ENCODE measurements around the gene TTC38. TPM values are rescaled to one million over a fixed set of nuclear protein-coding genes. Genes with fewer than 3 reads are reported as not detected.

Gene TTC38
- total RNA-seq, 4 donors from 2014 or later, result 28.4 to 58.6 (median 32.3) TPM

DNA sequence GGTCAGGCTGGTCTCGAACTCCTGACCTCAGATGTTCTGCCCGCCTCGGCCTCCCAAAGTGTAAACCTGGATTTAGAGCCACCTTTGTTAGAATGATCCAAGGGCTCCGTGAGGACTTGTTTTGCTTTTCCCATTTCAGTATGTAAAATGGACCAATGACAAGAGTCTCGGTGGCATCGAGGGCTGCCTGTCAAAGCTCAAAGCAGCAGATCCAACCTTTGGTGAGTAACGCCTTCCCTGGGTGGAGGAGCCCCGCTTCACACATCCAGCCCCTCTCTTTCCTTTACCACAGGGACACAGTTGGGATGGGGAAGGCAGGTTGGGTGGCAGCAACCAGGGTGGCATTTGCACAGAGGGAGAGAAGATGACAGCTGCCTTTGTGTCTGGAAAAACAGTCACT, 4.4 kb downstream of the TTC38 start:
- Histone ChIP-seq H3K27ac (replicated peaks in 1 of 4) (no peak overlapping the region), H3K27me3 (no peaks in the 10 kb centered on the region), H3K4me3 (no peak overlapping the region), H3K36me3 (peaks cover 40 to 74% (median 56%) of the 10 kb centered on the region in 4 donors), H3K4me1 (peaks cover 17 to 27% (median 23%) of the 10 kb centered on the region in 4 donors), H3K9me3 (no peaks in the 10 kb centered on the region)
- no peak for DNase-seq (ENCODE audit: extremely low spot score)
- intact Hi-C loops (cut with DNase I), result no loop called here
- WGBS, result 97% methylated on average over 8 of the region's 8 CpGs
- TF ChIP-seq POLR2A (IDR thresholded peaks at IDR 0.05; ENCODE audit: low read depth) (no peak), POLR2AphosphoS5 (IDR thresholded peaks at IDR 0.05) (no peak), EP300 (IDR thresholded peaks at IDR 0.05) (no peak)
- TF ChIP-seq, protein P1, sequence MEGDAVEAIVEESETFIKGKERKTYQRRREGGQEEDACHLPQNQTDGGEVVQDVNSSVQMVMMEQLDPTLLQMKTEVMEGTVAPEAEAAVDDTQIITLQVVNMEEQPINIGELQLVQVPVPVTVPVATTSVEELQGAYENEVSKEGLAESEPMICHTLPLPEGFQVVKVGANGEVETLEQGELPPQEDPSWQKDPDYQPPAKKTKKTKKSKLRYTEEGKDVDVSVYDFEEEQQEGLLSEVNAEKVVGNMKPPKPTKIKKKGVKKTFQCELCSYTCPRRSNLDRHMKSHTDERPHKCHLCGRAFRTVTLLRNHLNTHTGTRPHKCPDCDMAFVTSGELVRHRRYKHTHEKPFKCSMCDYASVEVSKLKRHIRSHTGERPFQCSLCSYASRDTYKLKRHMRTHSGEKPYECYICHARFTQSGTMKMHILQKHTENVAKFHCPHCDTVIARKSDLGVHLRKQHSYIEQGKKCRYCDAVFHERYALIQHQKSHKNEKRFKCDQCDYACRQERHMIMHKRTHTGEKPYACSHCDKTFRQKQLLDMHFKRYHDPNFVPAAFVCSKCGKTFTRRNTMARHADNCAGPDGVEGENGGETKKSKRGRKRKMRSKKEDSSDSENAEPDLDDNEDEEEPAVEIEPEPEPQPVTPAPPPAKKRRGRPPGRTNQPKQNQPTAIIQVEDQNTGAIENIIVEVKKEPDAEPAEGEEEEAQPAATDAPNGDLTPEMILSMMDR (IDR thresholded peaks at IDR 0.05), result no peak

DNA sequence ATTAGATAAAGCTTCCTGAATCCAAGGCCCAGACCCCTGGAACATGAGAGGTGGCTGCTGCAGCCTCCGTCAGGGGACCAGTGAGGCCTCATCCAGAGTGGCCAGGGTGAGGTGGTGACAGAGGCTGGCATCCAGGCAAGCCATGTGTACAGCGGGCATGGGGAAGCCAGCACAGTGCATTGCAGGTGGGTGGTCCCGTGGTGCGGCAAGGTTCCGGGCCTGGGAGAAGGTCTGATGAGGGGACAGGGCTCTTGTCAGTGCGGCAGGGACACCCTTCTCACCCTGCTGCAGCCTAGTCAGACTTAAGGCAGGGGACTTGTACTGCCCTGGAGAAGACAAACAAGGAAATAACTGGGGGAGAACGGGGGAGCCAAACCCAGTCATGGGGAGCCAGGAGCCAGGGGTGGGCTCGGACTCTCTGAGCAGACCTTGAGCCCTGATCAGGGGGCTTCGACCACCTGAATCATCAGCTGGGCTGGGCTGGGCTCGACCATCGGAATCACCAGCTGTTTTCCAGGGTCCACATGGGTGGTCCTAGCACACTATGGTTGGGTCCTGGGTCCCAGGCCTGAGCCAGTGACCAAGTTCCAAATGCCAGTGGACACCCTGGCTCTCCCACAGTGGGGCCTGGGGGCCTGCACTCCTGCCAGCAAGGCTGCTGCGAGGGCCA, 5.1 kb downstream of the TTC38 start:
- Histone ChIP-seq H3K27me3 (no peaks in the 10 kb centered on the region), H3K4me1 (peaks cover 15 to 23% (median 20%) of the 10 kb centered on the region in 4 donors), H3K9me3 (no peaks in the 10 kb centered on the region), H3K4me3 (no peak overlapping the region), H3K36me3 (peaks cover 47 to 81% (median 63%) of the 10 kb centered on the region in 4 donors), H3K27ac (replicated peaks in 1 of 4) (no peak overlapping the region)
- intact Hi-C loops (cut with DNase I), result no loop called here
- no peak for TF ChIP-seq POLR2AphosphoS5 (IDR thresholded peaks at IDR 0.05)
- TF ChIP-seq EP300 (IDR thresholded peaks at IDR 0.05), result no peak
- TF ChIP-seq, protein P1 (IDR thresholded peaks at IDR 0.05), result no peak
- no peak for TF ChIP-seq POLR2A (IDR thresholded peaks at IDR 0.05; ENCODE audit: low read depth)
- DNase-seq (ENCODE audit: extremely low spot score), result no peak
- WGBS, result 94% methylated on average over 10 of the region's 12 CpGs

DNA sequence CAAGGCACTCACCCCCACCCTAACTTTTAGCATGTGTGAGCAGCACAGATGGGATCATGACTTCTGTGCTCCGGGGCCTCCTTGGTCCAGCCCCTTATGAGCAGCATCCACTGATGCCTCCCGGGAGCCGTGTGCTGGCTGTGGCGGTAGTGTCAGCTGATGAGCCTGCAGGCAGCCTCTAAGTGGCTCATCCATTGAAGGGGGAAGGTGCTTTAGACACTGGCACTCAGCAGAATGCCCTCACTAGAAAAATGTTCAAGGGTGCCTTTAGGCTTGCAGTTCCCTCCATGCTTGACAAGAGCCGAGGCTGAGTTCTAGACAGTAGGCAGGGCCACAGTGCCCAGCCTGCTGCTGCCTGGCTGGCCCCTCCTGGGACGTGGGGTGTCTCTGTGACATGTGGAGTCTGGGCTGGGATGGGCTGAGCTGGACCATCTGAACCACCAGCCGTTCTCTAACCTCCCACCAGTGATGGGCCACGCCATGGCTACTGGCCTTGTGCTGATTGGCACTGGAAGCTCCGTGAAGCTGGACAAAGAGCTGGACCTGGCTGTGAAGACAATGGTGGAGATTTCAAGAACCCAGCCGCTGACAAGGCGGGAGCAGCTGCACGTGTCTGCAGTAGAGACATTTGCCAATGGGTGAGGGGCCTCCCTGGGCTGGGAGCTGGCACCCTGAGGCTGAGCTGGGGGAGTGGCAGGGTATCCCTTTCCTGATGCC, 5.8 kb downstream of the TTC38 start:
- no peak for DNase-seq (ENCODE audit: extremely low spot score)

DNA sequence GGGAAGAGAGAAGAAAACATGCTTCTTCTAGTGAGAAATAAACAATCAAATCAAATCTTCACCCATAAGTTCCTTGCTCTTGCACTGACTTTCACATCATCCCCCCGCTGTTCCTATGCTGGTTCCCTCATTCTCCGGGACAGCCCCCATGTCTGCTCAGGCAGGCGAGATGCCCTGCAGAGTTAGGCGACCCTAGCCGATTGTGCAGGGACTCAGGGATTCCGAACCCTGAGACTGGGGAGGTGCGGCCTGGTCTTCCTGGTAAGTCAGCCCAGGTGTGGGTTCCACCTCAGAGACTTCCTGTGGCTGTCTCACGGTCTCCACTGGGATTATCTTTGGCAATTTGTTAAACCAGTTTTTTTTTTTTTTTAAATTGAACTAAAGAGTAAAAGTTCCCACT, 6.6 kb downstream of the TTC38 start:
- TF ChIP-seq, protein P1 (IDR thresholded peaks at IDR 0.05), result no peak
- TF ChIP-seq EP300 (IDR thresholded peaks at IDR 0.05) (no peak), POLR2AphosphoS5 (IDR thresholded peaks at IDR 0.05) (no peak), POLR2A (IDR thresholded peaks at IDR 0.05; ENCODE audit: low read depth) (no peak)
- intact Hi-C loops (cut with DNase I), result no loop called here
- no peak for DNase-seq (ENCODE audit: extremely low spot score)
- Histone ChIP-seq H3K9me3 (no peaks in the 10 kb centered on the region), H3K4me1 (peaks cover 4 to 8% (median 7%) of the 10 kb centered on the region in 4 donors), H3K36me3 (peaks cover 62 to 96% (median 78%) of the 10 kb centered on the region in 4 donors), H3K4me3 (no peak overlapping the region), H3K27ac (replicated peaks in 1 of 4) (no peak overlapping the region), H3K27me3 (no peaks in the 10 kb centered on the region)
- 97% methylated on average over 8 of the region's 8 CpGs for WGBS

More for the DNA sequence above, 5.8 kb downstream of the TTC38 start:
- TF ChIP-seq POLR2AphosphoS5 (IDR thresholded peaks at IDR 0.05) (no peak), POLR2A (IDR thresholded peaks at IDR 0.05; ENCODE audit: low read depth) (no peak), EP300 (IDR thresholded peaks at IDR 0.05) (no peak)
- TF ChIP-seq, protein P1 (IDR thresholded peaks at IDR 0.05), result no peak
- WGBS, result 90% methylated on average over 10 of the region's 12 CpGs
- H3K27me3 ChIP-seq, result no peaks in the 10 kb centered on the region
- H3K9me3 ChIP-seq, result no peaks in the 10 kb centered on the region
- no peak overlapping the region for H3K27ac ChIP-seq (replicated peaks in 1 of 4)
- peaks cover 54 to 88% (median 70%) of the 10 kb centered on the region in 4 donors for H3K36me3 ChIP-seq
- peaks cover 12 to 16% (median 15%) of the 10 kb centered on the region in 4 donors for H3K4me1 ChIP-seq
- intact Hi-C loops (cut with DNase I), result no loop called here
- H3K4me3 ChIP-seq, result no peak overlapping the region
